Ascending aorta (tissue), 2 donors: Measurements from ENCODE around the gene RBM15. TPM values are rescaled to one million over a fixed set of nuclear protein-coding genes. Genes with fewer than 3 reads are reported as not detected.

Source experiments
- DNase-seq, 2 donors: peaks; one replicate each; pipeline ENCODE4 v3.0.0-alpha.2; 2019; ENCODE audit warnings: low spot score in 2 of 2
- H3K27ac ChIP-seq, 2 donors: fragments of 200-600 bp; sonication (generic); one replicate each; pipeline ENCODE4 v1.5.1; 2016 to 2017; ENCODE audit warnings: mild to moderate bottlenecking in 1 of 2
- H3K27me3 ChIP-seq: fragments of 200-600 bp; sonication (generic); one replicate; pipeline ENCODE4 v1.5.1; 2017
- H3K36me3 ChIP-seq, 2 donors: fragments of 200-600 bp; sonication (generic); one replicate each; pipeline ENCODE4 v1.5.1; 2016
- H3K4me1 ChIP-seq, 2 donors: fragments of 200-600 bp; sonication (generic); one replicate each; pipeline ENCODE4 v1.5.1; 2016 to 2017; ENCODE audit warnings: mild to moderate bottlenecking in 1 of 2
- H3K4me3 ChIP-seq, 2 donors: fragments of 200-600 bp; sonication (generic); one replicate each; pipeline ENCODE4 v1.5.1; 2016 to 2017; ENCODE audit warnings: mild to moderate bottlenecking in 1 of 2
- H3K9me3 ChIP-seq, 2 donors: fragments of 200-600 bp; sonication (generic); one replicate each; pipeline ENCODE4 v1.5.1; 2016
- CTCF ChIP-seq, 3 experiments: fragments of 200-600 bp in 2 of 3; fragments of 450-650 bp in 1 of 3; sonication (generic) in 2 of 3; IDR thresholded peaks; one replicate each; pipeline ENCODE4 v1.5.1; 2016 to 2019; ENCODE audit warnings: antibody characterized with exemption in 3 of 3, mild to moderate bottlenecking in 1 of 3, moderate library complexity in 1 of 3
- intact Hi-C: fragments of 100-400 bp; cut with DNase I; formaldehyde crosslinking; loops from one replicate; pipeline ENCODE4 v1.15.1; 2023
- total RNA-seq: library from RNA; depleted of rRNA; stranded (reverse); fragments of >200 nt; gene quantifications from one replicate; pipeline ENCODE4 v1.1.0, GENCODE V29; 2016

RBM15 gene
- total RNA-seq, 1 donor from 2014 or later, result 13.6 TPM

GRCh38 chr1:110308247-110308646 is 30.9 kb upstream of the RBM15 start:
- intact Hi-C loops, result no loop called here
- TF ChIP-seq CTCF (IDR thresholded peaks at IDR 0.05), result no peak
- Histone ChIP-seq H3K9me3 (no peaks in the 10 kb centered on the region), H3K36me3 (no peaks in the 10 kb centered on the region), H3K27me3 (no peaks in the 10 kb centered on the region), H3K4me1 (no peaks in the 10 kb centered on the region), H3K27ac (no peak overlapping the region), H3K4me3 (no peak overlapping the region)
- DNase-seq, result no peak

- H3K4me3 ChIP-seq, result no peak overlapping the region
- intact Hi-C loops, result no loop called here
- H3K9me3 ChIP-seq, result no peaks in the 10 kb centered on the region
- DNase-seq, result no peak
- TF ChIP-seq CTCF (IDR thresholded peaks at IDR 0.05), result no peak
- no peaks in the 10 kb centered on the region for H3K36me3 ChIP-seq
- H3K4me1 ChIP-seq, result no peaks in the 10 kb centered on the region
- no peak overlapping the region for H3K27ac ChIP-seq
- H3K27me3 ChIP-seq, result no peaks in the 10 kb centered on the region
Measured at GRCh38 chr1:110309139-110309538, 30.0 kb upstream of the RBM15 start.

- Histone ChIP-seq H3K4me3 (no peak overlapping the region), H3K27ac (no peak overlapping the region)
- intact Hi-C loops, result no loop called here
Measured at GRCh38 chr1:110309767-110310166, 29.4 kb upstream of the RBM15 start.

GRCh38 chr1:110310300-110310699 is 28.9 kb upstream of the RBM15 start:
- Histone ChIP-seq H3K4me1 (no peaks in the 10 kb centered on the region), H3K36me3 (no peaks in the 10 kb centered on the region), H3K27me3 (no peaks in the 10 kb centered on the region), H3K9me3 (no peaks in the 10 kb centered on the region), H3K4me3 (no peak overlapping the region), H3K27ac (no peak overlapping the region)
- DNase-seq, result no peak
- intact Hi-C loops, result no loop called here
- TF ChIP-seq CTCF (IDR thresholded peaks at IDR 0.05), result no peak

More at GRCh38 chr1:110309767-110310166, 29.4 kb upstream of the RBM15 start:
- Histone ChIP-seq H3K4me1 (no peaks in the 10 kb centered on the region), H3K27me3 (no peaks in the 10 kb centered on the region), H3K36me3 (no peaks in the 10 kb centered on the region), H3K9me3 (no peaks in the 10 kb centered on the region)
- DNase-seq, result no peak
- TF ChIP-seq CTCF (IDR thresholded peaks at IDR 0.05), result no peak

GRCh38 chr1:110312188-110313121 is 26.7 kb upstream of the RBM15 start:
- Histone ChIP-seq H3K36me3 (no peaks in the 10 kb centered on the region), H3K27me3 (no peaks in the 10 kb centered on the region), H3K9me3 (no peaks in the 10 kb centered on the region), H3K4me3 (no peak overlapping the region), H3K27ac (no peak overlapping the region), H3K4me1 (no peaks in the 10 kb centered on the region)
- intact Hi-C loops, result loop anchor here (1.0 kb wide), 3 partner anchors 105 to 148 kb away; no protein-coding TSS in a partner anchor
- peak; percentile 26 to 80 for DNase-seq
- TF ChIP-seq CTCF (IDR thresholded peaks at IDR 0.05), result peak; percentile 83 to 92 (median 91)
